ENCODE data around the gene UBE2J2. TPM values are rescaled to one million over a fixed set of nuclear protein-coding genes. Genes with fewer than 3 reads are reported as not detected.
A peak's percentile ranks its signal among the peaks of the same experiment; 100 is the strongest.

Gene UBE2J2
- total and polyA plus RNA-seq, 2 of the 4 experiments (the other 2 are of a cell fraction): 20.6 to 67.5 TPM

DNA sequence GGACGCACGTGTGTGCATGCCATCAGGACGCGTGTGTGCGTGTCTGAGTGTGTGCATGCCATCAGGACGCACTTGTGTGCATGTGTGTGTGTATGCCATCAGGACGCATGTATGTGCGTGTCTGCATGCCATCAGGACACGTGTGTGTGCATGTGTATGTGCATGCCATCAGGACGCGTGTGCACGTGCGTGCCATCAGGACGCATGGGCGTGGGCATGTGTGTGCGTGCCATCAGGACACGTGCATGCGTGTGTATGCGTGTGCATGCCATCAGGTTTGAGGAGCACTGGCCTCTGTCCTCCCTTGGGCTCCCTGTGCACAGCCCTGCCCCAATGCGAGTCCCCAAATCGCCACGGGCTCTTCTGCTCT is 14.6 kb downstream of the UBE2J2 start:
- in situ Hi-C loops (cut with MboI; ENCODE audit: low sequenced_read_pairs): no loop called here
- peak overlapping the region; percentile 50; the same call in 1 of the 3 replicates for H2BK15ac ChIP-seq (ENCODE audit: low read depth, low read length)
- H3K23ac ChIP-seq (ENCODE audit: low read depth, low read length): no peak overlapping the region; the same call in 1 of the 2 replicates
- H3K56ac ChIP-seq (ENCODE audit: extremely low read depth, insufficient read depth, low read length): no peak overlapping the region
- 0 out of 2 replicates have a peak overlapping the region, but pooled peaks have one; percentile 16 for H3K27ac ChIP-seq (ENCODE audit: insufficient read depth, low read length)
- dilution Hi-C loops (cut with HindIII; ENCODE audit: low sequenced_read_pairs, unreplicated experiment): no loop called here
- no peak overlapping the region for H3K9ac ChIP-seq (ENCODE audit: low read depth, low read length)
- POLR2A ChIA-PET (ENCODE audit: unreplicated experiment): no interaction called here
- H4K8ac ChIP-seq (ENCODE audit: low read depth in 2 of 2, low read length in 2 of 2): peak overlapping the region in 1 of 2 experiments; percentile 4; a peak in 1 of 4 replicates
- peak overlapping the region; percentile 3; the same call in 1 of the 2 replicates for H3K4ac ChIP-seq (ENCODE audit: low read depth, low read length)
- peaks cover 30% of the 10 kb centered on the region for H3K4me1 ChIP-seq (ENCODE audit: control insufficient read depth, insufficient read depth, low read length)
- H3K36me3 ChIP-seq (ENCODE audit: control insufficient read depth, insufficient read depth, low read length): peaks cover 72% of the 10 kb centered on the region
- BruUV-seq (replicated peaks): no TSS peak
- H2AK5ac ChIP-seq (ENCODE audit: low read depth, low read length): peak overlapping the region; percentile 17; the same call in 1 of the 2 replicates
- H3K27me3 ChIP-seq (ENCODE audit: control insufficient read depth, insufficient read depth, low read length): no peaks in the 10 kb centered on the region
- no peak overlapping the region for H3K14ac ChIP-seq (replicated peaks; ENCODE audit: low read depth, low read length)
- ATAC-seq (ENCODE audit: low read depth) (no peak), DNase-seq (no peak)
- H3K4me3 ChIP-seq (ENCODE audit: insufficient read depth, low read depth, low read length): no peak overlapping the region
- H3K18ac ChIP-seq (ENCODE audit: low read depth, low read length): no peak overlapping the region
- no peak overlapping the region for H4K5ac ChIP-seq (ENCODE audit: low read depth, low read length)
- CTCF ChIA-PET: no interaction called here
- peaks cover 10% of the 10 kb centered on the region for H4K20me1 ChIP-seq (ENCODE audit: insufficient read depth, low read length)
- 97% methylated on average over 17 of the region's 22 CpGs; no CpG with 5 or more reads in 1 of the 2 experiments for WGBS, 2 experiments (ENCODE audit: extremely low coverage in 2 of 2, insufficient read length in 1 of 2)
- no peak overlapping the region for H2BK20ac ChIP-seq (ENCODE audit: low read depth, low read length)
- peak overlapping the region; percentile 42 for H2BK5ac ChIP-seq (ENCODE audit: low read depth, low read length, poor library complexity, severe bottlenecking)
- H2BK120ac ChIP-seq (ENCODE audit: low read depth, low read length): no peak overlapping the region; the same call in 1 of the 2 replicates
- peak overlapping the region; percentile 65 for H2AK9ac ChIP-seq (replicated peaks; ENCODE audit: low read depth, low read length, poor library complexity)
- no peak overlapping the region for H2AFZ ChIP-seq (replicated peaks; ENCODE audit: low read length, poor library complexity)
- H3K9me3 ChIP-seq (ENCODE audit: control insufficient read depth, insufficient read depth, low read length): no peaks in the 10 kb centered on the region
- TF ChIP-seq RCOR1 (IDR thresholded peaks at IDR 0.05; ENCODE audit: insufficient replicate concordance, low read length) (no peak), MAFK (IDR thresholded peaks at IDR 0.05; ENCODE audit: low read depth, low read length) (no peak), NFE2L2 (IDR thresholded peaks at IDR 0.05; ENCODE audit: low read depth, low read length) (no peak), CEBPB (IDR thresholded peaks at IDR 0.05; ENCODE audit: low read depth, low read length) (no peak), RFX5 (IDR thresholded peaks at IDR 0.05; ENCODE audit: low read depth, low read length) (no peak), MXI1 (IDR thresholded peaks at IDR 0.05; ENCODE audit: borderline replicate concordance, low read depth, low read length) (no peak), FOS (IDR thresholded peaks at IDR 0.05; ENCODE audit: low read depth, low read length) (no peak), BHLHE40 (IDR thresholded peaks at IDR 0.05; ENCODE audit: low read depth, low read length) (no peak), POLR2A (IDR thresholded peaks at IDR 0.05; ENCODE audit: low read depth, low read length) (no peak), RAD21 (IDR thresholded peaks at IDR 0.05; ENCODE audit: low read length) (no peak), SMC3 (IDR thresholded peaks at IDR 0.05; ENCODE audit: low read depth, low read length) (no peak), CHD1 (IDR thresholded peaks at IDR 0.05; ENCODE audit: low read depth, low read length) (no peak), MAZ (IDR thresholded peaks at IDR 0.05; ENCODE audit: borderline replicate concordance, low read depth, low read length) (no peak)
- TF ChIP-seq, protein P1, sequence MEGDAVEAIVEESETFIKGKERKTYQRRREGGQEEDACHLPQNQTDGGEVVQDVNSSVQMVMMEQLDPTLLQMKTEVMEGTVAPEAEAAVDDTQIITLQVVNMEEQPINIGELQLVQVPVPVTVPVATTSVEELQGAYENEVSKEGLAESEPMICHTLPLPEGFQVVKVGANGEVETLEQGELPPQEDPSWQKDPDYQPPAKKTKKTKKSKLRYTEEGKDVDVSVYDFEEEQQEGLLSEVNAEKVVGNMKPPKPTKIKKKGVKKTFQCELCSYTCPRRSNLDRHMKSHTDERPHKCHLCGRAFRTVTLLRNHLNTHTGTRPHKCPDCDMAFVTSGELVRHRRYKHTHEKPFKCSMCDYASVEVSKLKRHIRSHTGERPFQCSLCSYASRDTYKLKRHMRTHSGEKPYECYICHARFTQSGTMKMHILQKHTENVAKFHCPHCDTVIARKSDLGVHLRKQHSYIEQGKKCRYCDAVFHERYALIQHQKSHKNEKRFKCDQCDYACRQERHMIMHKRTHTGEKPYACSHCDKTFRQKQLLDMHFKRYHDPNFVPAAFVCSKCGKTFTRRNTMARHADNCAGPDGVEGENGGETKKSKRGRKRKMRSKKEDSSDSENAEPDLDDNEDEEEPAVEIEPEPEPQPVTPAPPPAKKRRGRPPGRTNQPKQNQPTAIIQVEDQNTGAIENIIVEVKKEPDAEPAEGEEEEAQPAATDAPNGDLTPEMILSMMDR (conservative IDR thresholded peaks at IDR 0.05; ENCODE audit: low read depth, low read length): no peak
- TF ChIP-seq, protein P2, sequence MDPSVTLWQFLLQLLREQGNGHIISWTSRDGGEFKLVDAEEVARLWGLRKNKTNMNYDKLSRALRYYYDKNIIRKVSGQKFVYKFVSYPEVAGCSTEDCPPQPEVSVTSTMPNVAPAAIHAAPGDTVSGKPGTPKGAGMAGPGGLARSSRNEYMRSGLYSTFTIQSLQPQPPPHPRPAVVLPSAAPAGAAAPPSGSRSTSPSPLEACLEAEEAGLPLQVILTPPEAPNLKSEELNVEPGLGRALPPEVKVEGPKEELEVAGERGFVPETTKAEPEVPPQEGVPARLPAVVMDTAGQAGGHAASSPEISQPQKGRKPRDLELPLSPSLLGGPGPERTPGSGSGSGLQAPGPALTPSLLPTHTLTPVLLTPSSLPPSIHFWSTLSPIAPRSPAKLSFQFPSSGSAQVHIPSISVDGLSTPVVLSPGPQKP (IDR thresholded peaks at IDR 0.05; ENCODE audit: borderline replicate concordance, low read depth, low read length): no peak
- TF ChIP-seq, protein P3, sequence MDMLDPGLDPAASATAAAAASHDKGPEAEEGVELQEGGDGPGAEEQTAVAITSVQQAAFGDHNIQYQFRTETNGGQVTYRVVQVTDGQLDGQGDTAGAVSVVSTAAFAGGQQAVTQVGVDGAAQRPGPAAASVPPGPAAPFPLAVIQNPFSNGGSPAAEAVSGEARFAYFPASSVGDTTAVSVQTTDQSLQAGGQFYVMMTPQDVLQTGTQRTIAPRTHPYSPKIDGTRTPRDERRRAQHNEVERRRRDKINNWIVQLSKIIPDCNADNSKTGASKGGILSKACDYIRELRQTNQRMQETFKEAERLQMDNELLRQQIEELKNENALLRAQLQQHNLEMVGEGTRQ (IDR thresholded peaks at IDR 0.05; ENCODE audit: low read depth, low read length): no peak
- peaks cover 25% of the 10 kb centered on the region for H3K9me1 ChIP-seq (ENCODE audit: insufficient read depth, low read length)
- H3K79me1 ChIP-seq (ENCODE audit: low read depth in 1 of 2, low read length in 2 of 2): peaks cover 25 to 76% of the 10 kb centered on the region in 2 experiments
- peak overlapping the region; percentile 32; the same call in 1 of the 2 replicates for H4K91ac ChIP-seq (ENCODE audit: insufficient read depth, low read depth, low read length)
- intact Hi-C loops (cut with micrococcal nuclease): no loop called here
- no peak overlapping the region for H3K4me2 ChIP-seq (ENCODE audit: low read depth, low read length)

All from IMR-90 (cell line).